Fibroblast of pulmonary artery (primary cell): ENCODE data around the gene LPAR3.

Experiments
- DNase-seq: peaks from one replicate; pipeline ENCODE4 v3.0.0-alpha.2; 2010; ENCODE audit warnings: low read depth
- H3K4me3 ChIP-seq: replicated peaks from 2 replicates; pipeline ENCODE4 v1.5.1; 2011; ENCODE audit warnings: low read depth, mild to moderate bottlenecking, control low read depth, low read length, moderate library complexity
- CTCF ChIP-seq: IDR thresholded peaks from 2 replicates; pipeline ENCODE4 v1.5.1; 2011; ENCODE audit warnings: mild to moderate bottlenecking, control low read depth, low read length, inconsistent platforms; ENCODE audit errors: missing control alignments

The LPAR3 gene

DNA sequence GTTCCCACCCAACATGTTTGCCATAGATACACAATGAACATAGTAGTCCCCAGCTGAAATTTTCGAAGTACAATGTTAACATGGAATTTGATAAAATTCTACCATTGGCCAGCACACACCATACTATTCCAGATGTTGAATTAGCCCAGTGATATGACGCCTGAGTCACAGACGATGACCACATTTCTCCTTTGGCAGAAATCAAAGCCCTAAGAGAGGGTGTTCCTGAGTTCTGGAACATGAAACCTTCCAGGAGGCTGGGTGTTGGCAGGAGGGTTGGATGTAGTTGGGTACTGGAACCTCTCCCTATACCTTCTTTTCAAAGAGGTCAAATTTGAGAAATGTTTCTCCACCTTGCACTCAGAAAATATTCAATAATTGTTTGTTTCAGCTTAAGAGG, 37.8 kb downstream of the LPAR3 start:
- no peak overlapping the region for H3K4me3 ChIP-seq
- no peak for TF ChIP-seq CTCF
- DNase-seq = peak; percentile 65

- DNase-seq = peak; percentile 89
- H3K4me3 ChIP-seq = no peak overlapping the region
- TF ChIP-seq CTCF = no peak
These were observed 39.0 kb downstream of the LPAR3 start for GRCh38 chr1:84853741-84854721.

GRCh38 chr1:84851839-84852238, 41.2 kb downstream of the LPAR3 start:
- no peak overlapping the region for H3K4me3 ChIP-seq
- DNase-seq = peak; percentile 92
- no peak for TF ChIP-seq CTCF

GRCh38 chr1:84849357-84849975, 43.5 kb downstream of the LPAR3 start:
- H3K4me3 ChIP-seq = no peak overlapping the region
- no peak for DNase-seq
- no peak for TF ChIP-seq CTCF

- DNase-seq = peak; percentile 100
- H3K4me3 ChIP-seq = no peak overlapping the region
These were observed 45.5 kb downstream of the LPAR3 start for GRCh38 chr1:84847253-84848250.

More at GRCh38 chr1:84847253-84848250, 45.5 kb downstream of the LPAR3 start:
- TF ChIP-seq CTCF = no peak
